MCF 10A (cell line): ENCODE data around the gene GRIK3. TPM values are rescaled to one million over a fixed set of nuclear protein-coding genes. Genes with fewer than 3 reads are reported as not detected.

Experiments used
- BruUV-seq: library from RNA; stranded (reverse); fragments of 400-500 nt; replicated peaks from 2 replicates; lab custom pipeline; 2021; lab: Mats Ljungman, UMichigan
- CTCF ChIA-PET: fragments of 300-600 bp; sonication (Branson Sonifier 250); formaldehyde crosslinking; extraction: SDS; loops from one replicate; lab custom pipeline; 2021; ENCODE audit warnings: antibody characterized with exemption, inconsistent platforms; lab: Yijun Ruan, JAX
- POLR2A ChIA-PET: fragments of 300-600, 350-650 bp; sonication (Branson Sonifier 250); formaldehyde crosslinking; extraction: SDS; loops from one replicate; lab custom pipeline; 2020; ENCODE audit warnings: antibody characterized with exemption, inconsistent platforms; lab: Yijun Ruan, JAX
- DNase-seq: peaks from one replicate; pipeline ENCODE4 v3.0.0-alpha.2; 2018; ENCODE audit not compliant: unreplicated experiment
- H3K27ac Mint-ChIP-seq: one replicate; pipeline ENCODE4 v1.8.0; 2022; ENCODE audit warnings: mild to moderate bottlenecking, low read depth, mixed read lengths; ENCODE audit not compliant: unreplicated experiment
- H3K27me3 Mint-ChIP-seq: one replicate; pipeline ENCODE4 v1.8.0; 2022; ENCODE audit warnings: mixed read lengths; ENCODE audit not compliant: insufficient read depth, unreplicated experiment
- H3K36me3 Mint-ChIP-seq: one replicate; pipeline ENCODE4 v1.8.0; 2022; ENCODE audit warnings: mild to moderate bottlenecking, moderate library complexity, mixed read lengths; ENCODE audit not compliant: insufficient read depth, unreplicated experiment
- H3K4me1 Mint-ChIP-seq: one replicate; pipeline ENCODE4 v1.8.0; 2022; ENCODE audit warnings: mixed read lengths; ENCODE audit not compliant: insufficient read depth, unreplicated experiment
- H3K4me3 Mint-ChIP-seq: one replicate; pipeline ENCODE4 v1.8.0; 2022; ENCODE audit warnings: mild to moderate bottlenecking, moderate library complexity, mixed read lengths; ENCODE audit not compliant: unreplicated experiment
- H3K9me3 Mint-ChIP-seq: one replicate; pipeline ENCODE4 v1.8.0; 2022; ENCODE audit warnings: mixed read lengths; ENCODE audit not compliant: unreplicated experiment
- CTCF ChIP-seq: fragments of 200-600 bp; IDR thresholded peaks from one replicate; pipeline ENCODE4 v1.8.0; 2022; ENCODE audit warnings: antibody characterized with exemption, mild to moderate bottlenecking; ENCODE audit not compliant: unreplicated experiment
- intact Hi-C: fragments of 100-400 bp; cut with micrococcal nuclease; formaldehyde crosslinking; loops from 2 replicates; pipeline ENCODE4 v1.14.1; 2022
- total RNA-seq: library from RNA; stranded (reverse); gene quantifications from 2 replicates; pipeline ENCODE4 v1.2.3, GENCODE V29; 2022

The GRIK3 gene
- total RNA-seq, 1 experiment from 2014 or later: not detected

GRCh38 chr1:36797761-36798160 lies 236.6 kb downstream of the GRIK3 start:
- CTCF ChIA-PET: no interaction called here

GRCh38 chr1:36796733-36797132 lies 237.6 kb downstream of the GRIK3 start:
- CTCF ChIA-PET: interaction anchor here (0.6 kb wide), 1 partner anchor 308 kb away, joined by 3 read pairs; no protein-coding TSS in a partner anchor
- POLR2A ChIA-PET: no interaction called here
- intact Hi-C loops: no loop called here
- no peak overlapping the region for H3K4me3 Mint-ChIP-seq
- no peaks in the 10 kb centered on the region for H3K4me1 Mint-ChIP-seq
- H3K9me3 Mint-ChIP-seq: peaks cover 12% of the 10 kb centered on the region
- TF ChIP-seq CTCF: no peak
- DNase-seq: no peak
- BruUV-seq: no TSS peak
- H3K36me3 Mint-ChIP-seq: no peaks in the 10 kb centered on the region
- H3K27ac Mint-ChIP-seq: no peak overlapping the region
- H3K27me3 Mint-ChIP-seq: no peaks in the 10 kb centered on the region

More at GRCh38 chr1:36797761-36798160, 236.6 kb downstream of the GRIK3 start:
- no peak for DNase-seq
- POLR2A ChIA-PET: no interaction called here
- peaks cover 12% of the 10 kb centered on the region for H3K9me3 Mint-ChIP-seq
- H3K27me3 Mint-ChIP-seq: no peaks in the 10 kb centered on the region
- no peak for TF ChIP-seq CTCF
- H3K27ac Mint-ChIP-seq: no peak overlapping the region
- H3K36me3 Mint-ChIP-seq: no peaks in the 10 kb centered on the region
- no peak overlapping the region for H3K4me3 Mint-ChIP-seq
- H3K4me1 Mint-ChIP-seq: no peaks in the 10 kb centered on the region
- intact Hi-C loops: no loop called here
- no TSS peak for BruUV-seq

- no peak overlapping the region for H3K4me3 Mint-ChIP-seq
- no peaks in the 10 kb centered on the region for H3K4me1 Mint-ChIP-seq
- ChIA-PET POLR2A (no interaction called here), CTCF (no interaction called here)
- no peak overlapping the region for H3K27ac Mint-ChIP-seq
- intact Hi-C loops: no loop called here
- BruUV-seq: no TSS peak
- H3K9me3 Mint-ChIP-seq: peaks cover 12% of the 10 kb centered on the region
- DNase-seq: no peak
- H3K27me3 Mint-ChIP-seq: no peaks in the 10 kb centered on the region
- no peak for TF ChIP-seq CTCF
- no peaks in the 10 kb centered on the region for H3K36me3 Mint-ChIP-seq
Observed at GRCh38 chr1:36796106-36796590, 238.2 kb downstream of the GRIK3 start.

- Mint-ChIP-seq H3K4me1 (no peaks in the 10 kb centered on the region), H3K27me3 (no peaks in the 10 kb centered on the region), H3K9me3 (peaks cover 12% of the 10 kb centered on the region), H3K27ac (no peak overlapping the region), H3K4me3 (no peak overlapping the region), H3K36me3 (no peaks in the 10 kb centered on the region)
- CTCF ChIA-PET: no interaction called here
- BruUV-seq: no TSS peak
- no peak for DNase-seq
- intact Hi-C loops: no loop called here
- POLR2A ChIA-PET: no interaction called here
- no peak for TF ChIP-seq CTCF
Observed at GRCh38 chr1:36794460-36794859, 239.9 kb downstream of the GRIK3 start.
